Measurements from ENCODE around the gene OR5K1. TPM values are rescaled to one million over a fixed set of nuclear protein-coding genes. Genes with fewer than 3 reads are reported as not detected.

Gene OR5K1
- total and polyA plus RNA-seq, 2 donors (not counting 1 experiment from before 2014, with no cell fraction given) = not detected

DNA sequence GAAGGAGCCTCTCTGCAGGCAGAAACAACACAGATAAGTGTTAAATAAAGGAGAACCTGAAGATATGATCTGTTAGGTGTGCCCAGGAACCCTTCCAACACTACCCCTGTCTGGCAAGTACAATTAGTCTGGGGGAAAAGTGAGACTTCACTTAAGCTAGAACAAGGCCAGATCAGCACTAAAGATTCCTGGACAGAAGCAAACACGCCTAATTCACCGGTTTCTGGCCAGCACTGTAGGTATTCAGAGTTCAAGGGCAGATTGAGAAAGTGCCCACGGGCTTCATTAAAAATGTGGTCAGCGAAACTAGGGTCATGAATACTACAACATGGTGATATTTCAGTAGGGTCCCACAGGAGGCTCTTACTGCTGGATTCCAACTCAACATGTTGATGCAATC lies 28.6 kb upstream of the OR5K1 start:
- Histone ChIP-seq H3K4me3 (replicated peaks in 1 of 4; ENCODE audit: control extremely low read depth in 1 of 4, insufficient read depth in 1 of 4, low read depth in 3 of 4, low read length in 4 of 4) (no peak overlapping the region), H3K4me1 (ENCODE audit: control insufficient read depth, extremely low read depth, insufficient read depth, low read length) (no peaks in the 10 kb centered on the region), H3K79me2 (ENCODE audit: control insufficient read depth, insufficient read depth, low read length) (no peaks in the 10 kb centered on the region), H3K27ac (ENCODE audit: insufficient read depth, low read length) (no peak overlapping the region), H2AFZ (ENCODE audit: low read length) (no peak overlapping the region), H3K9me3 (ENCODE audit: control insufficient read depth, insufficient read depth, low read depth, low read length) (no peaks in the 10 kb centered on the region), H3K36me3 (ENCODE audit: control insufficient read depth, insufficient read depth, low read length) (no peaks in the 10 kb centered on the region), H3K27me3 (ENCODE audit: control insufficient read depth, insufficient read depth, low read length) (no peaks in the 10 kb centered on the region), H3K9ac (ENCODE audit: insufficient read depth, low read length) (no peak overlapping the region), H3K4me2 (ENCODE audit: extremely low read depth, insufficient read depth, low read length) (no peak overlapping the region), H4K20me1 (ENCODE audit: control insufficient read depth, extremely low read depth, insufficient read depth, low read length) (no peaks in the 10 kb centered on the region)
- TF ChIP-seq, protein P1, sequence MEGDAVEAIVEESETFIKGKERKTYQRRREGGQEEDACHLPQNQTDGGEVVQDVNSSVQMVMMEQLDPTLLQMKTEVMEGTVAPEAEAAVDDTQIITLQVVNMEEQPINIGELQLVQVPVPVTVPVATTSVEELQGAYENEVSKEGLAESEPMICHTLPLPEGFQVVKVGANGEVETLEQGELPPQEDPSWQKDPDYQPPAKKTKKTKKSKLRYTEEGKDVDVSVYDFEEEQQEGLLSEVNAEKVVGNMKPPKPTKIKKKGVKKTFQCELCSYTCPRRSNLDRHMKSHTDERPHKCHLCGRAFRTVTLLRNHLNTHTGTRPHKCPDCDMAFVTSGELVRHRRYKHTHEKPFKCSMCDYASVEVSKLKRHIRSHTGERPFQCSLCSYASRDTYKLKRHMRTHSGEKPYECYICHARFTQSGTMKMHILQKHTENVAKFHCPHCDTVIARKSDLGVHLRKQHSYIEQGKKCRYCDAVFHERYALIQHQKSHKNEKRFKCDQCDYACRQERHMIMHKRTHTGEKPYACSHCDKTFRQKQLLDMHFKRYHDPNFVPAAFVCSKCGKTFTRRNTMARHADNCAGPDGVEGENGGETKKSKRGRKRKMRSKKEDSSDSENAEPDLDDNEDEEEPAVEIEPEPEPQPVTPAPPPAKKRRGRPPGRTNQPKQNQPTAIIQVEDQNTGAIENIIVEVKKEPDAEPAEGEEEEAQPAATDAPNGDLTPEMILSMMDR (conservative IDR thresholded peaks at IDR 0.05 in 1 of 2, IDR thresholded peaks at IDR 0.05 in 1 of 2; ENCODE audit: low read depth in 1 of 2, low read length in 2 of 2) = no peak
- no peak for TF ChIP-seq EZH2 (IDR thresholded peaks at IDR 0.05; ENCODE audit: low read length, missing control alignments)
- no peak for DNase-seq (ENCODE audit: low read depth in 2 of 2)

GRCh38 chr3:98440283-98440682 lies 22.7 kb upstream of the OR5K1 start:
- Histone ChIP-seq H3K4me3 (replicated peaks in 1 of 4; ENCODE audit: control extremely low read depth in 1 of 4, insufficient read depth in 1 of 4, low read depth in 3 of 4, low read length in 4 of 4) (no peak overlapping the region), H4K20me1 (ENCODE audit: control insufficient read depth, extremely low read depth, insufficient read depth, low read length) (no peaks in the 10 kb centered on the region), H3K79me2 (ENCODE audit: control insufficient read depth, insufficient read depth, low read length) (no peaks in the 10 kb centered on the region), H2AFZ (ENCODE audit: low read length) (no peak overlapping the region), H3K36me3 (ENCODE audit: control insufficient read depth, insufficient read depth, low read length) (no peaks in the 10 kb centered on the region), H3K27me3 (ENCODE audit: control insufficient read depth, insufficient read depth, low read length) (no peaks in the 10 kb centered on the region), H3K4me2 (ENCODE audit: extremely low read depth, insufficient read depth, low read length) (no peak overlapping the region), H3K9me3 (ENCODE audit: control insufficient read depth, insufficient read depth, low read depth, low read length) (no peaks in the 10 kb centered on the region), H3K9ac (ENCODE audit: insufficient read depth, low read length) (no peak overlapping the region), H3K27ac (ENCODE audit: insufficient read depth, low read length) (no peak overlapping the region), H3K4me1 (ENCODE audit: control insufficient read depth, extremely low read depth, insufficient read depth, low read length) (no peaks in the 10 kb centered on the region)
- no peak for TF ChIP-seq EZH2 (IDR thresholded peaks at IDR 0.05; ENCODE audit: low read length, missing control alignments)
- TF ChIP-seq, protein P1 (conservative IDR thresholded peaks at IDR 0.05 in 1 of 2, IDR thresholded peaks at IDR 0.05 in 1 of 2; ENCODE audit: low read depth in 1 of 2, low read length in 2 of 2) = no peak
- DNase-seq (ENCODE audit: low read depth in 2 of 2) = no peak

- DNase-seq (ENCODE audit: low read depth in 2 of 2) = no peak
- Histone ChIP-seq H3K9me3 (ENCODE audit: control insufficient read depth, insufficient read depth, low read depth, low read length) (no peaks in the 10 kb centered on the region), H2AFZ (ENCODE audit: low read length) (no peak overlapping the region), H3K36me3 (ENCODE audit: control insufficient read depth, insufficient read depth, low read length) (no peaks in the 10 kb centered on the region), H4K20me1 (ENCODE audit: control insufficient read depth, extremely low read depth, insufficient read depth, low read length) (no peaks in the 10 kb centered on the region), H3K27me3 (ENCODE audit: control insufficient read depth, insufficient read depth, low read length) (no peaks in the 10 kb centered on the region), H3K79me2 (ENCODE audit: control insufficient read depth, insufficient read depth, low read length) (no peaks in the 10 kb centered on the region), H3K4me3 (replicated peaks in 1 of 4; ENCODE audit: control extremely low read depth in 1 of 4, insufficient read depth in 1 of 4, low read depth in 3 of 4, low read length in 4 of 4) (no peak overlapping the region), H3K4me2 (ENCODE audit: extremely low read depth, insufficient read depth, low read length) (no peak overlapping the region), H3K4me1 (ENCODE audit: control insufficient read depth, extremely low read depth, insufficient read depth, low read length) (no peaks in the 10 kb centered on the region), H3K27ac (ENCODE audit: insufficient read depth, low read length) (no peak overlapping the region), H3K9ac (ENCODE audit: insufficient read depth, low read length) (no peak overlapping the region)
- TF ChIP-seq, protein P1 (conservative IDR thresholded peaks at IDR 0.05 in 1 of 2, IDR thresholded peaks at IDR 0.05 in 1 of 2; ENCODE audit: low read depth in 1 of 2, low read length in 2 of 2) = no peak
- no peak for TF ChIP-seq EZH2 (IDR thresholded peaks at IDR 0.05; ENCODE audit: low read length, missing control alignments)
Measured at GRCh38 chr3:98445949-98446406, 17.0 kb upstream of the OR5K1 start.
